ENCODE measurements around the gene CCDC12.

- TF ChIP-seq, protein P1, sequence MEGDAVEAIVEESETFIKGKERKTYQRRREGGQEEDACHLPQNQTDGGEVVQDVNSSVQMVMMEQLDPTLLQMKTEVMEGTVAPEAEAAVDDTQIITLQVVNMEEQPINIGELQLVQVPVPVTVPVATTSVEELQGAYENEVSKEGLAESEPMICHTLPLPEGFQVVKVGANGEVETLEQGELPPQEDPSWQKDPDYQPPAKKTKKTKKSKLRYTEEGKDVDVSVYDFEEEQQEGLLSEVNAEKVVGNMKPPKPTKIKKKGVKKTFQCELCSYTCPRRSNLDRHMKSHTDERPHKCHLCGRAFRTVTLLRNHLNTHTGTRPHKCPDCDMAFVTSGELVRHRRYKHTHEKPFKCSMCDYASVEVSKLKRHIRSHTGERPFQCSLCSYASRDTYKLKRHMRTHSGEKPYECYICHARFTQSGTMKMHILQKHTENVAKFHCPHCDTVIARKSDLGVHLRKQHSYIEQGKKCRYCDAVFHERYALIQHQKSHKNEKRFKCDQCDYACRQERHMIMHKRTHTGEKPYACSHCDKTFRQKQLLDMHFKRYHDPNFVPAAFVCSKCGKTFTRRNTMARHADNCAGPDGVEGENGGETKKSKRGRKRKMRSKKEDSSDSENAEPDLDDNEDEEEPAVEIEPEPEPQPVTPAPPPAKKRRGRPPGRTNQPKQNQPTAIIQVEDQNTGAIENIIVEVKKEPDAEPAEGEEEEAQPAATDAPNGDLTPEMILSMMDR (IDR thresholded peaks at IDR 0.05), result no peak
- no peak for TF ChIP-seq POLR2A (IDR thresholded peaks at IDR 0.05)
These were observed 94.0 kb downstream of the CCDC12 start for GRCh38 chr3:46882377-46883053.
